Activated T-cell treated with anti-CD3 and anti-CD28 coated beads for 4 hours (primary cell): ENCODE data around the gene ADGRE3.
A peak's percentile ranks its signal among the peaks of the same experiment; 100 is the strongest.
"Not testable (repeated sequence)": the region's sequence is repeated elsewhere in the genome, so short reads cannot be mapped to it uniquely, and the experiment has no call there.

Experiments used
- DNase-seq: peaks from one replicate; pipeline ENCODE4 v3.0.0-alpha.2; 2020

The ADGRE3 gene

GRCh38 chr19:14589433-14589832 is 85.2 kb downstream of the ADGRE3 start:
- DNase-seq, result not testable (repeated sequence)

GRCh38 chr19:14585187-14585586 is 89.5 kb downstream of the ADGRE3 start:
- not testable (repeated sequence) for DNase-seq

GRCh38 chr19:14584372-14584771 is 90.3 kb downstream of the ADGRE3 start:
- DNase-seq, result not testable (repeated sequence)

GRCh38 chr19:14582894-14583340 is 91.7 kb downstream of the ADGRE3 start, which contains the start of gene CLEC17A:
CLEC17A (plus strand) TSS chr19:14583084; CDS start chr19:14583161, 77 bp downstream.
- DNase-seq, result no peak

GRCh38 chr19:14580623-14581237 is 93.9 kb downstream of the ADGRE3 start:
- peak; percentile 24 for DNase-seq

GRCh38 chr19:14577885-14578427 is 96.7 kb downstream of the ADGRE3 start:
- no peak for DNase-seq

- no peak for DNase-seq
Observed at GRCh38 chr19:14577264-14577663, 97.4 kb downstream of the ADGRE3 start.

GRCh38 chr19:14576363-14576762 is 98.3 kb downstream of the ADGRE3 start:
- DNase-seq, result no peak

- DNase-seq, result no peak
Observed at GRCh38 chr19:14575428-14575980, 99.1 kb downstream of the ADGRE3 start.

GRCh38 chr19:14571695-14572490 is 102.8 kb downstream of the ADGRE3 start, which contains the start of gene NDUFB7:
NDUFB7 (minus strand) TSS chr19:14572066; CDS start chr19:14572000, 66 bp downstream.
- peak; percentile 79 for DNase-seq

GRCh38 chr19:14570864-14571527 is 103.6 kb downstream of the ADGRE3 start:
- DNase-seq, result no peak
